ENCODE data around the gene KIF21B. TPM values are rescaled to one million over a fixed set of nuclear protein-coding genes. Genes with fewer than 3 reads are reported as not detected.

KIF21B gene
- polyA plus RNA-seq, 1 experiment, result 0.24 TPM

GRCh38 chr1:201054091-201054543 is 30.6 kb upstream of the KIF21B start:
- TF ChIP-seq, protein P1, sequence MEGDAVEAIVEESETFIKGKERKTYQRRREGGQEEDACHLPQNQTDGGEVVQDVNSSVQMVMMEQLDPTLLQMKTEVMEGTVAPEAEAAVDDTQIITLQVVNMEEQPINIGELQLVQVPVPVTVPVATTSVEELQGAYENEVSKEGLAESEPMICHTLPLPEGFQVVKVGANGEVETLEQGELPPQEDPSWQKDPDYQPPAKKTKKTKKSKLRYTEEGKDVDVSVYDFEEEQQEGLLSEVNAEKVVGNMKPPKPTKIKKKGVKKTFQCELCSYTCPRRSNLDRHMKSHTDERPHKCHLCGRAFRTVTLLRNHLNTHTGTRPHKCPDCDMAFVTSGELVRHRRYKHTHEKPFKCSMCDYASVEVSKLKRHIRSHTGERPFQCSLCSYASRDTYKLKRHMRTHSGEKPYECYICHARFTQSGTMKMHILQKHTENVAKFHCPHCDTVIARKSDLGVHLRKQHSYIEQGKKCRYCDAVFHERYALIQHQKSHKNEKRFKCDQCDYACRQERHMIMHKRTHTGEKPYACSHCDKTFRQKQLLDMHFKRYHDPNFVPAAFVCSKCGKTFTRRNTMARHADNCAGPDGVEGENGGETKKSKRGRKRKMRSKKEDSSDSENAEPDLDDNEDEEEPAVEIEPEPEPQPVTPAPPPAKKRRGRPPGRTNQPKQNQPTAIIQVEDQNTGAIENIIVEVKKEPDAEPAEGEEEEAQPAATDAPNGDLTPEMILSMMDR (IDR thresholded peaks at IDR 0.05; ENCODE audit: low read depth, low read length), result no peak
- ChIA-PET CTCF (no interaction called here), POLR2A (no interaction called here)
- H3K27me3 ChIP-seq (ENCODE audit: control insufficient read depth, insufficient read depth, low read length), result peaks cover 69% of the 10 kb centered on the region
- H3K4me3 ChIP-seq (ENCODE audit: low read depth, low read length), result no peak overlapping the region
- no peaks in the 10 kb centered on the region for H3K9me3 ChIP-seq (ENCODE audit: control insufficient read depth, insufficient read depth, low read length)
- no peak overlapping the region for H3K27ac ChIP-seq (ENCODE audit: low read depth, low read length)
- no peak for DNase-seq (ENCODE audit: low read depth, low spot score)

DNA sequence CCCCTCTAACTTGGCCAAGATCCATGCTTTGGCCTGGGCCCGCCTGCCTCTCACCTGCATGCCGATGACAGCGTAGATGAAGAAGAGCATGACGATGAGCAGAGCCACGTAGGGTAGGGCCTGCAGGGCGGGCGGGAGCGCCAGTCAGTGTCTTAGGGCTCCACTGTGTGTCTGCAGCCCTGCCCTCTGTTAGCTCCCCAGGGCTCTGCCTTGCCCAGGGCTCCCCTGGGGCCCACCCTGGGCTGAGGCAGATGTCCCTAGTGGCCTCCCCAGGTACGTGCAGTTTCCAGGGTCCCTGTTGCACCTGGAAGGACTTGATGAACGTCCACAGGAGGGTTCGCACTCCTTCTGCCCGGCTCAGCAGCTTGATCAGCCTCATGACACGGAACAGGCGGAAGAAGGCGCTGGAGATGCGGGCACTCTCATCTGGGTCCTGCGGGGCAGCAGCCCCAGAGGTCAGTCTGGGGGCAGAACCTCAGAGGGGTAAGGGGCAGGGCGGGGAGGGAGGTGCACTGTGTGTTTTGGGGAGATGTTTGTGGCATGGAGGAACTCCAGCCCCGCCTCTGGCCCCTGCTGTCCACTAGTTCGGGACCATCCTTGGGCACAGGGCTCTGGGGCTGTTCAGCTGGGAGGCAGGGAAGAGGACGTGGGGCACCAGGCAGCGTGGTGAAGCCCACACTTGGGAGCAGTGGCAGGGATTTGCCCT is 29.8 kb upstream of the KIF21B start:
- ChIA-PET CTCF (no interaction called here), POLR2A (no interaction called here)
- Histone ChIP-seq H3K4me3 (ENCODE audit: low read depth, low read length) (no peak overlapping the region), H3K27me3 (ENCODE audit: control insufficient read depth, insufficient read depth, low read length) (peaks cover 70% of the 10 kb centered on the region), H3K27ac (ENCODE audit: low read depth, low read length) (no peak overlapping the region), H3K9me3 (ENCODE audit: control insufficient read depth, insufficient read depth, low read length) (no peaks in the 10 kb centered on the region)
- TF ChIP-seq, protein P1 (IDR thresholded peaks at IDR 0.05; ENCODE audit: low read depth, low read length), result 0 out of 2 replicates have a peak, but pooled peaks have one; percentile 4
- DNase-seq (ENCODE audit: low read depth, low spot score), result no peak

DNA sequence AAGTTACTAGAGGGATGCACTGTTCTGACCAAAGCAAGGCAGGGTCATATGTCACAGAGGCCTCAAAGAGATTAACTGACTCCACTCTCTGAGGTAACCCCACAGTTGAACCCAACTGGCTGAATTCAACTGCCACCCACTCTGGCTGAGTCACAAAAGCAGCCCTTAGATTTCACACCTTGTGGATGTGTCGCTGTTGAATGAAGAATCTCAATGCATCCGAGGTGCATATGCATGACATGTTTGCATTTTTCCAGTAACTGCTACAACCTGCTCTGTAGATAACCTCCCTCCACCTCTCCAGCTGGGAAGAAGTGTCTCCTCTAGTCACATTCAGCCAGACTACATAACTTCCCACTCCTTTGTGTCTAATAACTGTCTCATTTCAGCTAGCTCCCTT is 27.9 kb upstream of the KIF21B start:
- TF ChIP-seq, protein P1 (IDR thresholded peaks at IDR 0.05; ENCODE audit: low read depth, low read length), result no peak
- ChIA-PET CTCF (interaction anchor here (1.0 to 1.3 kb wide), 3 partner anchors 8 to 79 kb away, joined by 3 to 8 read pairs (median 6); no protein-coding TSS in a partner anchor), POLR2A (no interaction called here)

GRCh38 chr1:201050515-201051277 is 27.2 kb upstream of the KIF21B start:
- Histone ChIP-seq H3K27ac (ENCODE audit: low read depth, low read length) (no peak overlapping the region), H3K27me3 (ENCODE audit: control insufficient read depth, insufficient read depth, low read length) (peaks cover 59% of the 10 kb centered on the region), H3K9me3 (ENCODE audit: control insufficient read depth, insufficient read depth, low read length) (no peaks in the 10 kb centered on the region), H3K4me3 (ENCODE audit: low read depth, low read length) (no peak overlapping the region)
- TF ChIP-seq, protein P1 (IDR thresholded peaks at IDR 0.05; ENCODE audit: low read depth, low read length), result no peak
- ChIA-PET CTCF (interaction anchor here (1.1 to 3.9 kb wide), 3 partner anchors 8 to 79 kb away, joined by 6 to 19 read pairs (median 8); no protein-coding TSS in a partner anchor), POLR2A (no interaction called here)
- no peak for DNase-seq (ENCODE audit: low read depth, low spot score)

More for the DNA sequence above, 27.9 kb upstream of the KIF21B start:
- Histone ChIP-seq H3K9me3 (ENCODE audit: control insufficient read depth, insufficient read depth, low read length) (no peaks in the 10 kb centered on the region), H3K27ac (ENCODE audit: low read depth, low read length) (no peak overlapping the region), H3K27me3 (ENCODE audit: control insufficient read depth, insufficient read depth, low read length) (peaks cover 65% of the 10 kb centered on the region), H3K4me3 (ENCODE audit: low read depth, low read length) (no peak overlapping the region)
- DNase-seq (ENCODE audit: low read depth, low spot score), result no peak
